H1 (cell line): ENCODE measurements around the gene DCLK1. TPM values are rescaled to one million over a fixed set of nuclear protein-coding genes. Genes with fewer than 3 reads are reported as not detected.

Source experiments
- CTCF ChIA-PET: fragments of 300-600 bp; sonication (Branson Sonifier 250); formaldehyde crosslinking; loops from one replicate; lab custom pipeline; 2021; ENCODE audit not compliant: partially characterized antibody; lab: Charles Lee
- POLR2A ChIA-PET: fragments of 300-600 bp; sonication (Branson Sonifier 250); formaldehyde crosslinking; loops from one replicate; lab custom pipeline; 2021; ENCODE audit warnings: inconsistent platforms; ENCODE audit not compliant: partially characterized antibody; lab: Charles Lee
- DNase-seq, 2 experiments: peaks; one replicate each; pipeline versions ENCODE4 v3.0.0 to v3.0.0-alpha.2; 2010 to 2022; ENCODE audit warnings: low spot score in 2 of 2, low read depth in 1 of 2, mixed read lengths in 1 of 2
- FAIRE-seq: peaks from 2 replicates; lab custom pipeline; 2011; peaks lifted over from hg19 to GRCh38; lab: Jason Lieb, UNC
- H2AFZ ChIP-seq: 2 replicates; pipeline ENCODE4 v1.8.1; 2012; ENCODE audit warnings: low read length, inconsistent platforms
- H2AK5ac ChIP-seq: 2 replicates; pipeline ENCODE4 v1.6.1; 2013; ENCODE audit warnings: low read depth, low read length
- H2BK120ac ChIP-seq: replicated peaks from 2 replicates; pipeline ENCODE3; 2013; ENCODE audit warnings: low read depth, low read length, inconsistent platforms
- H2BK12ac ChIP-seq: 2 replicates; pipeline ENCODE4 v1.6.1; 2013; ENCODE audit warnings: low read depth, low read length
- H2BK15ac ChIP-seq: 2 replicates; pipeline ENCODE4 v1.6.1; 2013; ENCODE audit warnings: low read length
- H2BK20ac ChIP-seq: 2 replicates; pipeline ENCODE4 v1.6.1; 2013; ENCODE audit warnings: low read length
- H2BK5ac ChIP-seq: 2 replicates; pipeline ENCODE4 v1.6.1; 2013; ENCODE audit warnings: low read depth, low read length
- H3K14ac ChIP-seq: 2 replicates; pipeline ENCODE4 v1.6.1; 2013; ENCODE audit warnings: inconsistent platforms; ENCODE audit not compliant: insufficient read length
- H3K18ac ChIP-seq: 2 replicates; pipeline ENCODE4 v1.6.1; 2013; ENCODE audit warnings: low read length; ENCODE audit errors: extremely low read depth
- H3K23ac ChIP-seq: 2 replicates; pipeline ENCODE4 v1.6.1; 2013; ENCODE audit warnings: inconsistent platforms; ENCODE audit not compliant: insufficient read length
- H3K23me2 ChIP-seq: 2 replicates; pipeline ENCODE4 v1.6.1; 2013; ENCODE audit warnings: low read depth, low read length
- H3K27ac ChIP-seq: 2 replicates; pipeline ENCODE4 v1.6.1; 2011; ENCODE audit warnings: low read depth, low read length, inconsistent platforms
- H3K27me3 ChIP-seq, 4 experiments: replicated peaks in 1 of 4; 1 replicate in 1 of 4; 2 replicates in 3 of 4; pipeline versions ENCODE4 v1.6.1 to v1.8.1; 2011 to 2013; ENCODE audit warnings: low read length in 3 of 4, mild to moderate bottlenecking in 3 of 4, inconsistent platforms in 2 of 4, mixed read lengths in 2 of 4, moderate library complexity in 1 of 4; ENCODE audit not compliant: control insufficient read depth in 3 of 4, insufficient read depth in 3 of 4; ENCODE audit errors: extremely low read depth in 1 of 4
- H3K36me3 ChIP-seq, 4 experiments: 2 replicates each; pipeline versions ENCODE4 v1.6.1 to v1.8.1; 2011 to 2013; ENCODE audit warnings: mild to moderate bottlenecking in 4 of 4, low read length in 3 of 4, moderate library complexity in 2 of 4, control low read depth in 1 of 4, inconsistent platforms in 1 of 4; ENCODE audit not compliant: insufficient read depth in 4 of 4, control insufficient read depth in 2 of 4
- H3K4ac ChIP-seq: replicated peaks from 2 replicates; pipeline ENCODE3; 2013; ENCODE audit warnings: low read length, low read depth, mixed read lengths, inconsistent platforms; ENCODE audit not compliant: insufficient read length
- H3K4me1 ChIP-seq, 4 experiments: replicated peaks in 1 of 4; 1 replicate in 1 of 4; 2 replicates in 3 of 4; pipeline versions ENCODE4 v1.6.1 to v1.8.1; 2011 to 2013; ENCODE audit warnings: low read length in 3 of 4, inconsistent platforms in 2 of 4, mixed read lengths in 1 of 4; ENCODE audit not compliant: insufficient read depth in 4 of 4, control insufficient read depth in 3 of 4
- H3K4me2 ChIP-seq, 2 experiments: 2 replicates each; pipeline versions ENCODE4 v1.6.1 to v1.8.1; 2011 to 2013; ENCODE audit warnings: low read depth in 2 of 2, low read length in 2 of 2, control low read depth in 1 of 2, inconsistent platforms in 1 of 2, mild to moderate bottlenecking in 1 of 2; ENCODE audit not compliant: insufficient read depth in 1 of 2
- H3K4me3 ChIP-seq, 4 experiments: fragments of 200-600, 300-600 bp in 1 of 4; sonication (generic), shearing (Covaris generic), sonication (Bioruptor Twin) in 1 of 4; 2 replicates each; pipeline versions ENCODE4 v1.5.1 to v1.8.1; 2011 to 2016; ENCODE audit warnings: low read length in 4 of 4, low read depth in 3 of 4, control low read depth in 2 of 4, inconsistent platforms in 2 of 4, mild to moderate bottlenecking in 2 of 4, mixed read lengths in 1 of 4, moderate library complexity in 1 of 4; ENCODE audit not compliant: insufficient read depth in 2 of 4; ENCODE audit errors: extremely low read depth in 1 of 4
- H3K56ac ChIP-seq: replicated peaks from 2 replicates; pipeline ENCODE3; 2013; ENCODE audit warnings: low read depth, mild to moderate bottlenecking, mixed read lengths, low read length, inconsistent platforms; ENCODE audit not compliant: insufficient read length
- H3K79me1 ChIP-seq: 2 replicates; pipeline ENCODE4 v1.6.1; 2013; ENCODE audit warnings: low read depth, low read length, control low read depth
- H3K79me2 ChIP-seq, 2 experiments: 2 replicates each; pipeline versions ENCODE4 v1.6.1 to v1.8.1; 2012 to 2013; ENCODE audit warnings: low read length in 2 of 2, mild to moderate bottlenecking in 2 of 2, inconsistent platforms in 1 of 2; ENCODE audit not compliant: insufficient read depth in 2 of 2, control insufficient read depth in 1 of 2
- H3K9ac ChIP-seq, 4 experiments: replicated peaks in 1 of 4; 1 replicate in 1 of 4; 2 replicates in 3 of 4; pipeline versions ENCODE4 v1.6.1 to v1.8.1; 2011 to 2013; ENCODE audit warnings: low read depth in 3 of 4, low read length in 3 of 4, control low read depth in 2 of 4, mild to moderate bottlenecking in 2 of 4, moderate library complexity in 2 of 4, inconsistent platforms in 1 of 4; ENCODE audit errors: extremely low read depth in 1 of 4
- H3K9me3 ChIP-seq, 2 experiments: 2 replicates each; pipeline versions ENCODE4 v1.6.1 to v1.8.1; 2012 to 2013; ENCODE audit warnings: mild to moderate bottlenecking in 2 of 2, moderate library complexity in 2 of 2, control low read depth in 1 of 2, inconsistent platforms in 1 of 2, low read depth in 1 of 2, low read length in 1 of 2, mixed read lengths in 1 of 2; ENCODE audit not compliant: insufficient read depth in 2 of 2
- H4K20me1 ChIP-seq, 2 experiments: replicated peaks in 1 of 2; 2 replicates each; pipeline versions ENCODE3 to v1.8.1; 2011 to 2013; ENCODE audit warnings: inconsistent platforms in 2 of 2, low read length in 2 of 2, mild to moderate bottlenecking in 1 of 2; ENCODE audit not compliant: insufficient read depth in 2 of 2, control insufficient read depth in 1 of 2
- H4K5ac ChIP-seq: 2 replicates; pipeline ENCODE4 v1.6.1; 2013; ENCODE audit warnings: low read length, low read depth, mixed read lengths, inconsistent platforms; ENCODE audit not compliant: insufficient read length
- H4K8ac ChIP-seq: 2 replicates; pipeline ENCODE4 v1.8.0; 2013; ENCODE audit warnings: mild to moderate bottlenecking, moderate library complexity, low read length, inconsistent platforms; ENCODE audit not compliant: insufficient read depth; ENCODE audit errors: extremely low read depth
- H4K91ac ChIP-seq: replicated peaks from 2 replicates; pipeline ENCODE3; 2013; ENCODE audit warnings: low read length, mixed read lengths, inconsistent platforms; ENCODE audit not compliant: insufficient read length
- CHD1 ChIP-seq: IDR thresholded peaks from 2 replicates; pipeline ENCODE4 v1.6.1; 2012; ENCODE audit warnings: low read depth, low read length, improper control_type of control experiment
- KDM5A ChIP-seq: fragments of 200-600 bp; IDR thresholded peaks from 2 replicates; pipeline ENCODE4 v1.7.1; 2012; ENCODE audit warnings: mild to moderate bottlenecking, low read length, inconsistent platforms, mixed read lengths
- SP1 ChIP-seq: IDR thresholded peaks from 2 replicates; pipeline ENCODE4 v1.6.1; 2011; ENCODE audit warnings: low read depth, low read length
- SP4 ChIP-seq: IDR thresholded peaks from 2 replicates; pipeline ENCODE4 v1.6.1; 2012; ENCODE audit warnings: low read length, inconsistent platforms
- TAF7 ChIP-seq: optimal IDR thresholded peaks from 2 replicates; pipeline ENCODE3; 2011; ENCODE audit warnings: low read depth, mild to moderate bottlenecking, inconsistent platforms, low read length, moderate library complexity, borderline replicate concordance
- TEAD4 ChIP-seq: IDR thresholded peaks from 2 replicates; pipeline ENCODE4 v1.6.1; 2012; ENCODE audit warnings: low read depth, low read length, inconsistent platforms, mixed read lengths
- WGBS, 2 experiments: shearing (Covaris generic) in 1 of 2; methylation state at CpG; one replicate each; pipeline versions ENCODE4 v1.1.6 to v1.1.7; 2013 to 2015; ENCODE audit warnings: low lambda C conversion rate in 2 of 2, mixed read lengths in 2 of 2, inconsistent platforms in 1 of 2, low coverage in 1 of 2, missing lambda C conversion rate in 1 of 2; ENCODE audit not compliant: insufficient replicate concordance in 2 of 2, insufficient coverage in 1 of 2, insufficient read length in 1 of 2; ENCODE audit errors: extremely low coverage in 1 of 2, missing lambda C conversion rate in 1 of 2; 5-methylcytosine and 5-hydroxymethylcytosine counted together
- polyA plus RNA-seq, 7 experiments: library from polyadenylated mRNA; depleted of rRNA in 3 of 7; stranded (reverse) in 5 of 7; unstranded in 2 of 7; fragments of >200 nt in 5 of 7; fragments of 200-250 nt in 2 of 7; gene quantifications; 1 replicate in 5 of 7; 2 replicates in 1 of 7; 4 replicates in 1 of 7; pipeline versions ENCODE4 v1.2.1 to v1.2.3, GENCODE V29; 2011 to 2013; ENCODE audit warnings: missing spikeins in 2 of 7, mixed read lengths in 2 of 7
- total RNA-seq: library from RNA; stranded (reverse); fragmentation: NEBNext Ultra II Directional; extraction: Animal tissue kit (Norgen Biotek cat#: 25700); gene quantifications from 2 replicates; pipeline ENCODE4 v1.2.1, GENCODE V29; 2021

DCLK1 gene
- total and polyA plus RNA-seq, 2 of the 8 experiments (the other 6 are each of a cell fraction or from before 2014, with no cell fraction given): 22.8 to 41.0 TPM

DNA sequence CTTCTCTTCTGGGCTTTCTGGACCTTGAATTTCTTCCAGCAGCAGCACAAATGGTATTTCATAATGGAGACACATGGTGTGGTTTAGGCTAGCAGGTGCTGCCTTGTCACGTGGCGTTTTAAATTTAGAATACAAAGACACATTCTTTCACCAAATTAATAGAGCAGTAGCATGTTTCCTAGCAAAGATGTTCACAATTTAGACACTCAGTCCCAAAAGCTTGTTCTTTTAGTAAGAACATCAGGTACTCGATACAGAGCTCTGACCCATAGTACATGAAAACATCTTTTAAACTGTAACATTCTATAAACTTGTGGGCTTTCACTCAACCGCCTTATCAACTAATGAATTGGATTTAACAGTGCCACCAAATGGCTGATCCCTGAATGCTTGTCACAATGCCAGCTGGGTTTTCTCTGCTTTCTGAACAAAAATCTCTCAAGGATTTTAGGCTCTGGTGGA, 290.1 kb downstream of the DCLK1 start:
- TF ChIP-seq KDM5A (no peak), TEAD4 (no peak), TAF7 (no peak), CHD1 (no peak), SP4 (no peak), SP1 (no peak)
- FAIRE-seq (no peak), DNase-seq (no peak)
- Histone ChIP-seq H3K79me1 (no peaks in the 10 kb centered on the region), H3K79me2 (no peaks in the 10 kb centered on the region), H3K27me3 (no peaks in the 10 kb centered on the region), H3K27ac (no peak overlapping the region), H3K4me1 (no peaks in the 10 kb centered on the region), H2AFZ (no peak overlapping the region), H3K18ac (no peak overlapping the region), H2BK20ac (no peak overlapping the region), H3K56ac (no peak overlapping the region), H2BK12ac (no peak overlapping the region), H3K4me2 (no peak overlapping the region), H3K9me3 (no peaks in the 10 kb centered on the region), H3K4me3 (no peak overlapping the region), H4K5ac (no peak overlapping the region), H3K9ac (no peak overlapping the region), H3K23ac (no peak overlapping the region), H3K36me3 (peaks cover 0 to 4% (median 0%) of the 10 kb centered on the region in 4 experiments; a peak in 2 of 8 replicates), H3K14ac (no peak overlapping the region), H4K91ac (no peak overlapping the region), H4K20me1 (no peaks in the 10 kb centered on the region), H2AK5ac (no peak overlapping the region), H2BK15ac (no peak overlapping the region), H2BK120ac (no peak overlapping the region), H3K23me2 (no peaks in the 10 kb centered on the region), H3K4ac (no peak overlapping the region), H4K8ac (no peak overlapping the region), H2BK5ac (no peak overlapping the region)
- WGBS, 2 experiments: 92% methylated on average over 4 of the region's 4 CpGs; no CpG with 5 or more reads in 1 of the 2 experiments
- CTCF ChIA-PET: interaction anchor here (0.7 to 2.8 kb wide), 6 partner anchors 11 to 113 kb away, joined by 3 to 10 read pairs (median 6); no protein-coding TSS in a partner anchor
- POLR2A ChIA-PET: interaction anchor here (0.9 to 1.8 kb wide), 2 partner anchors 9 to 13 kb away, joined by 4 read pairs; no protein-coding TSS in a partner anchor
